ENCODE data around the gene ZNF609. TPM values are rescaled to one million over a fixed set of nuclear protein-coding genes. Genes with fewer than 3 reads are reported as not detected.

ZNF609 gene
- polyA plus RNA-seq, 2 of the 4 experiments (the other 2 are of a cell fraction) = 19.6 to 39.9 TPM

- FAIRE-seq (no peak), ATAC-seq (peak in 1 of 2 experiments; percentile 51; a peak in 3 of 6 replicates), DNase-seq (ENCODE audit: low read depth in 1 of 2, low spot score in 1 of 2) (no peak)
- H3K9me3 ChIP-seq = no peaks in the 10 kb centered on the region
- CTCF ChIA-PET = interaction anchor here (0.8 kb wide), 1 partner anchor 477 kb away, joined by 3 read pairs; no protein-coding TSS in a partner anchor
- WGBS (ENCODE audit: missing lambda C conversion rate) = 71% methylated on average over 7 of the region's 7 CpGs
- peak overlapping the region; percentile 0 to 3; a peak in 1 of 6 replicates for H3K27ac ChIP-seq
- peak overlapping the region; percentile 23; the same call in 1 of the 3 replicates for H3K4me2 ChIP-seq
- peak in 1 of 2 experiments; percentile 63; a peak in 2 of 4 replicates for TF ChIP-seq CEBPB (IDR thresholded peaks at IDR 0.05)
- no peak for TF ChIP-seq ELK1 (IDR thresholded peaks at IDR 0.05; ENCODE audit: low read depth, low read length)
- no peak overlapping the region for H3K4me3 ChIP-seq
- H3K4me1 ChIP-seq = peaks cover 20% of the 10 kb centered on the region
- POLR2A ChIA-PET = no interaction called here
Measured at GRCh38 chr15:64610257-64610919, 150.0 kb downstream of the ZNF609 start.

- peak overlapping the region in 1 of 2 experiments; percentile 7; a peak in 2 of 6 replicates for H3K27ac ChIP-seq
- no peak overlapping the region for H3K4me3 ChIP-seq
- peak overlapping the region; percentile 1; the same call in 1 of the 3 replicates for H3K4me2 ChIP-seq
- ChIA-PET POLR2A (interaction anchor here (0.7 kb wide), 1 partner anchor 224 kb away, joined by 3 read pairs; the partner anchor contains the start of gene TRIP4), CTCF (interaction anchor here (1.4 kb wide), 1 partner anchor 16 kb away, joined by 4 read pairs; no protein-coding TSS in a partner anchor)
- peaks cover 19% of the 10 kb centered on the region for H3K4me1 ChIP-seq
- DNase-seq (ENCODE audit: low read depth in 1 of 2, low spot score in 1 of 2) (no peak), FAIRE-seq (peak; percentile 32), ATAC-seq (peak; percentile 30 to 52; a peak in 5 of 6 replicates)
- TF ChIP-seq JUNB (IDR thresholded peaks at IDR 0.05) (no peak), KDM5A (IDR thresholded peaks at IDR 0.05) (no peak), HEYL (CRISPR knock-in tag; IDR thresholded peaks at IDR 0.05) (no peak), NFE2L2 (conservative IDR thresholded peaks at IDR 0.05; ENCODE audit: low read length) (no peak), HOXB13 (CRISPR knock-in tag; IDR thresholded peaks at IDR 0.05; ENCODE audit: low read depth) (no peak), USF2 (IDR thresholded peaks at IDR 0.05) (no peak), CBX2 (IDR thresholded peaks at IDR 0.05; ENCODE audit: borderline replicate concordance, low read depth) (no peak), TP53 (CRISPR knock-in tag; IDR thresholded peaks at IDR 0.05) (no peak), MAZ (IDR thresholded peaks at IDR 0.05; ENCODE audit: borderline replicate concordance, low read depth, low read length) (no peak), HDAC2 (IDR thresholded peaks at IDR 0.05) (no peak), EHMT2 (IDR thresholded peaks at IDR 0.05; ENCODE audit: low read depth) (no peak)
- TF ChIP-seq, protein P1, sequence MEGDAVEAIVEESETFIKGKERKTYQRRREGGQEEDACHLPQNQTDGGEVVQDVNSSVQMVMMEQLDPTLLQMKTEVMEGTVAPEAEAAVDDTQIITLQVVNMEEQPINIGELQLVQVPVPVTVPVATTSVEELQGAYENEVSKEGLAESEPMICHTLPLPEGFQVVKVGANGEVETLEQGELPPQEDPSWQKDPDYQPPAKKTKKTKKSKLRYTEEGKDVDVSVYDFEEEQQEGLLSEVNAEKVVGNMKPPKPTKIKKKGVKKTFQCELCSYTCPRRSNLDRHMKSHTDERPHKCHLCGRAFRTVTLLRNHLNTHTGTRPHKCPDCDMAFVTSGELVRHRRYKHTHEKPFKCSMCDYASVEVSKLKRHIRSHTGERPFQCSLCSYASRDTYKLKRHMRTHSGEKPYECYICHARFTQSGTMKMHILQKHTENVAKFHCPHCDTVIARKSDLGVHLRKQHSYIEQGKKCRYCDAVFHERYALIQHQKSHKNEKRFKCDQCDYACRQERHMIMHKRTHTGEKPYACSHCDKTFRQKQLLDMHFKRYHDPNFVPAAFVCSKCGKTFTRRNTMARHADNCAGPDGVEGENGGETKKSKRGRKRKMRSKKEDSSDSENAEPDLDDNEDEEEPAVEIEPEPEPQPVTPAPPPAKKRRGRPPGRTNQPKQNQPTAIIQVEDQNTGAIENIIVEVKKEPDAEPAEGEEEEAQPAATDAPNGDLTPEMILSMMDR (IDR thresholded peaks at IDR 0.05) = no peak
- TF ChIP-seq, protein P2, sequence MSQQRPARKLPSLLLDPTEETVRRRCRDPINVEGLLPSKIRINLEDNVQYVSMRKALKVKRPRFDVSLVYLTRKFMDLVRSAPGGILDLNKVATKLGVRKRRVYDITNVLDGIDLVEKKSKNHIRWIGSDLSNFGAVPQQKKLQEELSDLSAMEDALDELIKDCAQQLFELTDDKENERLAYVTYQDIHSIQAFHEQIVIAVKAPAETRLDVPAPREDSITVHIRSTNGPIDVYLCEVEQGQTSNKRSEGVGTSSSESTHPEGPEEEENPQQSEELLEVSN (IDR thresholded peaks at IDR 0.05; ENCODE audit: borderline replicate concordance, low read depth) = no peak
- TF ChIP-seq, protein P3, sequence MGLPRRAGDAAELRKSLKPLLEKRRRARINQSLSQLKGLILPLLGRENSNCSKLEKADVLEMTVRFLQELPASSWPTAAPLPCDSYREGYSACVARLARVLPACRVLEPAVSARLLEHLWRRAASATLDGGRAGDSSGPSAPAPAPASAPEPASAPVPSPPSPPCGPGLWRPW (IDR thresholded peaks at IDR 0.05) = no peak
- H3K9me3 ChIP-seq = no peaks in the 10 kb centered on the region
Measured at GRCh38 chr15:64611085-64611725, 150.8 kb downstream of the ZNF609 start.

- H3K27ac ChIP-seq = no peak overlapping the region
- H3K9me3 ChIP-seq = no peaks in the 10 kb centered on the region
- WGBS (ENCODE audit: missing lambda C conversion rate) = 90% methylated on average over 5 of the region's 5 CpGs
- H3K4me2 ChIP-seq = no peak overlapping the region
- H3K4me1 ChIP-seq = peaks cover 26% of the 10 kb centered on the region
- H3K4me3 ChIP-seq = no peak overlapping the region
- POLR2A ChIA-PET = no interaction called here
- no peak for FAIRE-seq
- DNase-seq (ENCODE audit: low read depth in 1 of 2, low spot score in 1 of 2) = no peak
- ATAC-seq = no peak
- CTCF ChIA-PET = interaction anchor here (0.6 kb wide), 1 partner anchor 19 kb away, joined by 3 read pairs; no protein-coding TSS in a partner anchor
- no peak for TF ChIP-seq BHLHE40 (IDR thresholded peaks at IDR 0.05; ENCODE audit: low read depth, low read length)
- TF ChIP-seq PHF8 (IDR thresholded peaks at IDR 0.05; ENCODE audit: borderline replicate concordance, low read depth) = no peak
- TF ChIP-seq KDM1A (IDR thresholded peaks at IDR 0.05; ENCODE audit: low read depth) = no peak
- TF ChIP-seq HOXA7 (CRISPR knock-in tag; IDR thresholded peaks at IDR 0.05) = no peak
- TF ChIP-seq RFX5 (IDR thresholded peaks at IDR 0.05) = no peak
- no peak for TF ChIP-seq MYC (IDR thresholded peaks at IDR 0.05; ENCODE audit: borderline replicate concordance, low read length)
- TF ChIP-seq, protein P4, sequence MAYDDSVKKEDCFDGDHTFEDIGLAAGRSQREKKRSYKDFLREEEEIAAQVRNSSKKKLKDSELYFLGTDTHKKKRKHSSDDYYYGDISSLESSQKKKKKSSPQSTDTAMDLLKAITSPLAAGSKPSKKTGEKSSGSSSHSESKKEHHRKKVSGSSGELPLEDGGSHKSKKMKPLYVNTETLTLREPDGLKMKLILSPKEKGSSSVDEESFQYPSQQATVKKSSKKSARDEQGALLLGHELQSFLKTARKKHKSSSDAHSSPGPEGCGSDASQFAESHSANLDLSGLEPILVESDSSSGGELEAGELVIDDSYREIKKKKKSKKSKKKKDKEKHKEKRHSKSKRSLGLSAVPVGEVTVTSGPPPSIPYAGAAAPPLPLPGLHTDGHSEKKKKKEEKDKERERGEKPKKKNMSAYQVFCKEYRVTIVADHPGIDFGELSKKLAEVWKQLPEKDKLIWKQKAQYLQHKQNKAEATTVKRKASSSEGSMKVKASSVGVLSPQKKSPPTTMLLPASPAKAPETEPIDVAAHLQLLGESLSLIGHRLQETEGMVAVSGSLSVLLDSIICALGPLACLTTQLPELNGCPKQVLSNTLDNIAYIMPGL (CRISPR knock-in tag; IDR thresholded peaks at IDR 0.05; ENCODE audit: borderline replicate concordance) = no peak
- TF ChIP-seq JUN (IDR thresholded peaks at IDR 0.05) = no peak
- no peak for TF ChIP-seq HOXB5 (CRISPR knock-in tag; IDR thresholded peaks at IDR 0.05)
- TF ChIP-seq NPAS2 (CRISPR knock-in tag; IDR thresholded peaks at IDR 0.05; ENCODE audit: borderline replicate concordance) = no peak
- no peak for TF ChIP-seq POLR2A (IDR thresholded peaks at IDR 0.05; ENCODE audit: low read length)
Measured at GRCh38 chr15:64614519-64614918, 154.1 kb downstream of the ZNF609 start.

All from A549 (cell line).